Fibroblast of the aortic adventitia (primary cell): ENCODE data around the gene RIPK1. TPM values are rescaled to one million over a fixed set of nuclear protein-coding genes. Genes with fewer than 3 reads are reported as not detected.
"Not testable (repeated sequence)": the region's sequence is repeated elsewhere in the genome, so short reads cannot be mapped to it uniquely, and the experiment has no call there.

Experiments used
- DNase-seq: peaks from one replicate; pipeline ENCODE4 v3.0.0-alpha.2; 2010; ENCODE audit warnings: low read depth
- H3K4me3 ChIP-seq: 2 replicates; pipeline ENCODE4 v1.5.1; 2011; ENCODE audit warnings: low read depth, mild to moderate bottlenecking, control low read depth, low read length, moderate library complexity
- CTCF ChIP-seq: IDR thresholded peaks from 2 replicates; pipeline ENCODE4 v1.5.1; 2011; ENCODE audit warnings: mild to moderate bottlenecking, low read length, control low read depth, inconsistent platforms; ENCODE audit not compliant: insufficient read depth
- total RNA-seq: library from RNA; depleted of rRNA; stranded (reverse); fragments of >200 nt; gene quantifications from 2 replicates; pipeline ENCODE4 v1.2.3, GENCODE V29; 2012; ENCODE audit warnings: low replicate concordance

Gene RIPK1
- total RNA-seq, 1 donor: 20.0 TPM

- no peak for DNase-seq
- H3K4me3 ChIP-seq: no peak overlapping the region
- TF ChIP-seq CTCF: no peak
Measured at GRCh38 chr6:3136292-3137011, 68.2 kb downstream of the RIPK1 start.

GRCh38 chr6:3137057-3137777, 68.9 kb downstream of the RIPK1 start:
- no peak for DNase-seq
- TF ChIP-seq CTCF: no peak
- no peak overlapping the region for H3K4me3 ChIP-seq

- H3K4me3 ChIP-seq, DNase-seq: not testable (repeated sequence)
Measured at GRCh38 chr6:3137873-3138272, 69.6 kb downstream of the RIPK1 start.

- TF ChIP-seq CTCF: no peak
- DNase-seq: peak; percentile 41
- H3K4me3 ChIP-seq: no peak overlapping the region
Measured at GRCh38 chr6:3138341-3138740, 70.0 kb downstream of the RIPK1 start.

GRCh38 chr6:3139090-3139903, 71.0 kb downstream of the RIPK1 start:
- no peak for TF ChIP-seq CTCF
- DNase-seq: no peak
- H3K4me3 ChIP-seq: no peak overlapping the region

- no peak for TF ChIP-seq CTCF
- H3K4me3 ChIP-seq: no peak overlapping the region
- no peak for DNase-seq
Measured at GRCh38 chr6:3140201-3140600, 71.9 kb downstream of the RIPK1 start.

GRCh38 chr6:3142536-3142935, 74.2 kb downstream of the RIPK1 start:
- TF ChIP-seq CTCF: no peak
- no peak overlapping the region for H3K4me3 ChIP-seq
- no peak for DNase-seq
